Endothelial cell of umbilical vein (primary cell): Measurements from ENCODE around the gene PNMA1. TPM values are rescaled to one million over a fixed set of nuclear protein-coding genes. Genes with fewer than 3 reads are reported as not detected.

Experiments
- BruUV-seq: library from RNA; stranded (reverse); fragments of 400-500 nt; replicated peaks from 2 replicates; lab custom pipeline; 2021; lab: Mats Ljungman, UMichigan
- CTCF ChIA-PET: fragments of 300-600, 350-600 bp; sonication (Branson Sonifier 250); formaldehyde crosslinking; loops from one replicate; lab custom pipeline; 2021; ENCODE audit warnings: antibody characterized with exemption, inconsistent platforms; lab: Charles Lee
- POLR2A ChIA-PET: fragments of 300-600, 350-600 bp; sonication (Branson Sonifier 250); formaldehyde crosslinking; loops from one replicate; lab custom pipeline; 2021; ENCODE audit warnings: antibody characterized with exemption, inconsistent platforms; lab: Charles Lee
- DNase-seq: peaks from one replicate; pipeline ENCODE4 v3.0.0-alpha.2; 2011; ENCODE audit warnings: low read depth, low spot score
- FAIRE-seq: peaks from 2 replicates; lab custom pipeline; 2011; peaks lifted over from hg19 to GRCh38; lab: Jason Lieb, UNC
- H2AFZ ChIP-seq: 2 replicates; pipeline ENCODE4 v1.6.0; 2012; ENCODE audit warnings: low read depth, low read length, control low read depth, inconsistent platforms
- H3K27ac ChIP-seq: 2 replicates; pipeline ENCODE4 v1.5.1; 2011; ENCODE audit warnings: low read depth, mild to moderate bottlenecking, control low read depth, low read length, moderate library complexity; ENCODE audit not compliant: insufficient read depth
- H3K27me3 ChIP-seq, 2 experiments: 2 replicates each; pipeline versions ENCODE4 v1.6.0 to v1.6.1; 2011; ENCODE audit warnings: low read length in 2 of 2, mixed read lengths in 1 of 2; ENCODE audit not compliant: control insufficient read depth in 2 of 2, insufficient read depth in 2 of 2
- H3K36me3 ChIP-seq, 2 experiments: 2 replicates in 1 of 2; 3 replicates in 1 of 2; pipeline ENCODE4 v1.5.1; 2011; ENCODE audit warnings: low read length in 2 of 2, mild to moderate bottlenecking in 1 of 2, moderate library complexity in 1 of 2; ENCODE audit not compliant: control insufficient read depth in 2 of 2, insufficient read depth in 2 of 2; ENCODE audit errors: extremely low read depth in 1 of 2
- H3K4me1 ChIP-seq: 3 replicates; pipeline ENCODE4 v1.5.1; 2011; ENCODE audit warnings: mild to moderate bottlenecking, low read length; ENCODE audit not compliant: control insufficient read depth, insufficient read depth; ENCODE audit errors: extremely low read depth
- H3K4me2 ChIP-seq: 2 replicates; pipeline ENCODE4 v1.6.1; 2011; ENCODE audit warnings: low read length, control low read depth, mixed read lengths; ENCODE audit not compliant: insufficient read depth
- H3K4me3 ChIP-seq, 3 experiments: fragments of 200-600 bp in 1 of 3; sonication (generic), shearing (Covaris generic) in 1 of 3; replicated peaks in 1 of 3; 2 replicates each; pipeline ENCODE4 v1.5.1; 2011 to 2016; ENCODE audit warnings: control low read depth in 3 of 3, low read length in 3 of 3, mild to moderate bottlenecking in 2 of 3, inconsistent platforms in 1 of 3, low read depth in 1 of 3, moderate library complexity in 1 of 3; ENCODE audit not compliant: insufficient read depth in 1 of 3
- H3K79me2 ChIP-seq: 2 replicates; pipeline ENCODE4 v1.6.0; 2012; ENCODE audit warnings: low read length, inconsistent platforms; ENCODE audit not compliant: control insufficient read depth, insufficient read depth
- H3K9ac ChIP-seq: replicated peaks from 2 replicates; pipeline ENCODE3; 2011; ENCODE audit warnings: low read length, control low read depth; ENCODE audit not compliant: insufficient read depth; ENCODE audit errors: extremely low read depth
- H3K9me1 ChIP-seq: replicated peaks from 3 replicates; pipeline ENCODE4 v1.6.0; 2011; ENCODE audit warnings: mild to moderate bottlenecking, low read length; ENCODE audit not compliant: control insufficient read depth, insufficient read depth; ENCODE audit errors: extremely low read depth
- H3K9me3 ChIP-seq: replicated peaks from 2 replicates; pipeline ENCODE4 v1.5.1; 2012; ENCODE audit warnings: low read length, inconsistent platforms; ENCODE audit not compliant: control insufficient read depth, insufficient read depth
- H4K20me1 ChIP-seq: replicated peaks from 2 replicates; pipeline ENCODE3; 2011; ENCODE audit warnings: mild to moderate bottlenecking, low read length; ENCODE audit not compliant: control insufficient read depth, insufficient read depth; ENCODE audit errors: extremely low read depth
- CTCF ChIP-seq, 2 donors: IDR thresholded peaks; 1 replicate in 1 of 2; 2 replicates in 1 of 2; pipeline ENCODE4 v1.5.1; 2011; ENCODE audit warnings: low read length in 2 of 2, mild to moderate bottlenecking in 2 of 2, moderate library complexity in 2 of 2, control low read depth in 1 of 2, inconsistent platforms in 1 of 2, low read depth in 1 of 2; ENCODE audit not compliant: insufficient read depth in 1 of 2; ENCODE audit errors: extremely low read depth in 1 of 2
- EZH2 ChIP-seq: IDR thresholded peaks from 2 replicates; pipeline ENCODE4 v1.6.1; 2012; ENCODE audit warnings: borderline replicate concordance, low read depth, mild to moderate bottlenecking, moderate library complexity, low read length, inconsistent platforms; ENCODE audit not compliant: severe bottlenecking
- FOS ChIP-seq: IDR thresholded peaks from 2 replicates; pipeline ENCODE4 v1.6.1; 2011; ENCODE audit warnings: mild to moderate bottlenecking, low read length, moderate library complexity, borderline replicate concordance; ENCODE audit not compliant: insufficient read depth
- GATA2 ChIP-seq: IDR thresholded peaks from 2 replicates; pipeline ENCODE4 v1.7.0; 2011; ENCODE audit warnings: low read depth, mild to moderate bottlenecking, moderate library complexity, mixed read lengths, low read length; ENCODE audit not compliant: insufficient read length, insufficient read depth
- JUN ChIP-seq: IDR thresholded peaks from 2 replicates; pipeline ENCODE4 v1.6.1; 2011; ENCODE audit warnings: borderline replicate concordance, low read depth; ENCODE audit not compliant: insufficient read length, insufficient read depth
- POLR2A ChIP-seq: IDR thresholded peaks from 2 replicates; pipeline ENCODE4 v1.6.1; 2012; ENCODE audit warnings: low read depth, mild to moderate bottlenecking, control low read depth, low read length
- POLR2AphosphoS5 ChIP-seq: IDR thresholded peaks from 2 replicates; pipeline ENCODE4 v1.6.1; 2012; ENCODE audit warnings: low read depth, mild to moderate bottlenecking, control low read depth, low read length, moderate library complexity; ENCODE audit not compliant: insufficient read depth
- dilution Hi-C: fragments of 300-500 bp; cut with MboI; formaldehyde crosslinking; loops from one replicate; pipeline ENCODE4 v1.15.0; 2019; ENCODE audit warnings: low sequenced_read_pairs; ENCODE audit not compliant: extremely low pct_ligation_motif_present
- intact Hi-C: fragments of 100-400 bp; cut with micrococcal nuclease; formaldehyde crosslinking; loops from one replicate; pipeline ENCODE4 v1.10.0; 2022
- polyA plus RNA-seq, 4 experiments: library from polyadenylated mRNA; depleted of rRNA in 3 of 4; stranded (reverse) in 3 of 4; unstranded in 1 of 4; fragments of >200 nt; gene quantifications; 2 replicates each; pipeline versions ENCODE4 v1.2.1 to v1.2.3, GENCODE V29; 2011 to 2012; ENCODE audit warnings: missing spikeins in 1 of 4
- total RNA-seq: library from RNA; stranded (reverse); gene quantifications from 2 replicates; pipeline ENCODE4 v1.2.3, GENCODE V29; 2021

PNMA1 gene
- total and polyA plus RNA-seq, 2 donors (not counting 3 experiments of a cell fraction or from before 2014, with no cell fraction given): 29.8 to 82.6 TPM

GRCh38 chr14:73662487-73662943 lies 51.7 kb downstream of the PNMA1 start:
- no peaks in the 10 kb centered on the region for H3K9me3 ChIP-seq
- H3K4me1 ChIP-seq: peaks cover 6% of the 10 kb centered on the region
- TF ChIP-seq POLR2AphosphoS5 (no peak), EZH2 (no peak), GATA2 (peak; percentile 47), FOS (peak; percentile 82), JUN (peak; percentile 39), POLR2A (no peak), CTCF (IDR thresholded peaks at IDR 0.05; ENCODE audit: extremely low read depth in 1 of 2, insufficient read depth in 1 of 2, low read depth in 1 of 2, low read length in 2 of 2) (peak; percentile 27 to 54)
- H3K27me3 ChIP-seq: no peaks in the 10 kb centered on the region
- dilution Hi-C loops (no loop called here), intact Hi-C loops (loop anchor here (1.0 kb wide), 1 partner anchor 28 kb away; no protein-coding TSS in a partner anchor)
- H3K4me2 ChIP-seq: no peak overlapping the region
- no peaks in the 10 kb centered on the region for H3K9me1 ChIP-seq
- H3K9ac ChIP-seq: no peak overlapping the region
- no peaks in the 10 kb centered on the region for H3K79me2 ChIP-seq
- H4K20me1 ChIP-seq: no peaks in the 10 kb centered on the region
- ChIA-PET CTCF (interaction anchor here (0.7 to 1.7 kb wide), 12 partner anchors 27 to 274 kb away, joined by 3 to 8 read pairs (median 4); partner anchors contain the start of gene PNMA1), POLR2A (interaction anchor here (0.7 kb wide), 3 partner anchors 14 to 84 kb away, joined by 3 to 6 read pairs (median 3); no protein-coding TSS in a partner anchor)
- BruUV-seq: no TSS peak
- H2AFZ ChIP-seq: no peak overlapping the region
- DNase-seq (peak; percentile 52), FAIRE-seq (peak; percentile 85)
- no peak overlapping the region for H3K4me3 ChIP-seq
- H3K36me3 ChIP-seq: peaks cover 0 to 3% of the 10 kb centered on the region in 2 experiments
- peak overlapping the region; percentile 15 for H3K27ac ChIP-seq
